HEK293 (cell line): ENCODE measurements around the gene FOXN1.

Experiments
- CTCF ChIA-PET: fragments of 350-600 bp; formaldehyde crosslinking; extraction: SDS; loops from one replicate; lab custom pipeline; 2021; ENCODE audit warnings: antibody characterized with exemption; lab: Yijun Ruan, JAX
- POLR2A ChIA-PET: fragments of 300-600 bp; formaldehyde crosslinking; extraction: SDS; loops from one replicate; lab custom pipeline; 2020; ENCODE audit warnings: antibody characterized with exemption, inconsistent platforms; lab: Yijun Ruan, JAX
- H3K27ac ChIP-seq: fragments of 200-500 bp; sonication (Bioruptor generic); 2 replicates; pipeline ENCODE4 v1.5.1; 2014; ENCODE audit warnings: low read depth, low read length, control low read depth, inconsistent platforms; ENCODE audit errors: extremely low read depth
- H3K36me3 ChIP-seq, 2 experiments: fragments of 200-500 bp in 1 of 2; sonication (Bioruptor generic) in 1 of 2; 1 replicate in 1 of 2; 2 replicates in 1 of 2; pipeline ENCODE4 v1.5.1; 2014 to 2017; ENCODE audit warnings: inconsistent platforms in 2 of 2, low read length in 2 of 2; ENCODE audit not compliant: control insufficient read depth in 2 of 2, insufficient read depth in 1 of 2
- H3K4me1 ChIP-seq: fragments of 200-500 bp; sonication (Bioruptor generic); 2 replicates; pipeline ENCODE4 v1.5.1; 2014; ENCODE audit warnings: mild to moderate bottlenecking, low read length, inconsistent platforms; ENCODE audit not compliant: control insufficient read depth, insufficient read depth
- H3K4me3 ChIP-seq: 2 replicates; pipeline ENCODE4 v1.5.1; 2011; ENCODE audit warnings: low read depth, mild to moderate bottlenecking, control low read depth, low read length, moderate library complexity
- H3K9me3 ChIP-seq: fragments of 200-500 bp; sonication (Bioruptor generic); 2 replicates; pipeline ENCODE4 v1.5.1; 2014; ENCODE audit warnings: low read depth, low read length, inconsistent platforms; ENCODE audit not compliant: control insufficient read depth, insufficient read depth
- GFI1B ChIP-seq: fragments of 450-650 bp; formaldehyde crosslinking; IDR thresholded peaks from 2 replicates; pipeline ENCODE4 v1.5.1; 2016; ENCODE audit warnings: missing biosample characterization, missing genetic modification characterization
- IKZF3 ChIP-seq: fragments of 450-650 bp; IDR thresholded peaks from 2 replicates; pipeline ENCODE4 v1.5.0; 2018; ENCODE audit warnings: missing biosample characterization, mild to moderate bottlenecking, missing genetic modification characterization, moderate library complexity
- KLF1 ChIP-seq: fragments of 450-650 bp; formaldehyde crosslinking; IDR thresholded peaks from 2 replicates; pipeline ENCODE4 v1.5.1; 2016; ENCODE audit warnings: missing biosample characterization, missing genetic modification characterization
- OVOL3 ChIP-seq: fragments of 450-650 bp; formaldehyde crosslinking; IDR thresholded peaks from 2 replicates; pipeline ENCODE4 v1.5.1; 2016; ENCODE audit warnings: missing biosample characterization, missing genetic modification characterization
- SCRT2 ChIP-seq: fragments of 450-650 bp; formaldehyde crosslinking; IDR thresholded peaks from 2 replicates; pipeline ENCODE4 v1.5.1; 2016; ENCODE audit warnings: missing biosample characterization, missing genetic modification characterization
- SP2 ChIP-seq: fragments of 450-650 bp; formaldehyde crosslinking; IDR thresholded peaks from 2 replicates; pipeline ENCODE4 v1.5.1; 2016; ENCODE audit warnings: missing biosample characterization, missing genetic modification characterization
- WT1 ChIP-seq: fragments of 450-650 bp; formaldehyde crosslinking; IDR thresholded peaks from 2 replicates; pipeline ENCODE4 v1.5.1; 2016; ENCODE audit warnings: missing biosample characterization, missing genetic modification characterization
- ZBTB17 ChIP-seq: fragments of 450-650 bp; formaldehyde crosslinking; IDR thresholded peaks from 2 replicates; pipeline ENCODE4 v1.5.1; 2016; ENCODE audit warnings: missing biosample characterization, missing genetic modification characterization
- ZBTB20 ChIP-seq: fragments of 450-650 bp; formaldehyde crosslinking; IDR thresholded peaks from 2 replicates; pipeline ENCODE4 v1.5.1; 2016; ENCODE audit warnings: missing biosample characterization, missing genetic modification characterization
- ZFP69B ChIP-seq: fragments of 450-650 bp; formaldehyde crosslinking; IDR thresholded peaks from 2 replicates; pipeline ENCODE4 v1.5.1; 2016; ENCODE audit warnings: missing biosample characterization, missing genetic modification characterization
- ZNF138 ChIP-seq: fragments of 450-650 bp; formaldehyde crosslinking; IDR thresholded peaks from 2 replicates; pipeline ENCODE4 v1.5.1; 2016; ENCODE audit warnings: missing biosample characterization, missing genetic modification characterization, borderline replicate concordance
- ZNF157 ChIP-seq: fragments of 450-650 bp; formaldehyde crosslinking; IDR thresholded peaks from 2 replicates; pipeline ENCODE4 v1.5.1; 2016; ENCODE audit warnings: missing biosample characterization, missing genetic modification characterization
- ZNF302 ChIP-seq: fragments of 450-650 bp; formaldehyde crosslinking; IDR thresholded peaks from 2 replicates; pipeline ENCODE4 v1.5.1; 2016; ENCODE audit warnings: missing biosample characterization, missing genetic modification characterization, low read depth
- ZNF366 ChIP-seq: fragments of 450-650 bp; formaldehyde crosslinking; conservative IDR thresholded peaks from 2 replicates; pipeline ENCODE4 v1.5.1; 2016; ENCODE audit warnings: missing biosample characterization, missing genetic modification characterization
- ZNF37A ChIP-seq: fragments of 450-650 bp; IDR thresholded peaks from 2 replicates; pipeline ENCODE4 v1.5.1; 2018; ENCODE audit warnings: missing biosample characterization, missing genetic modification characterization
- ZNF433 ChIP-seq: fragments of 450-650 bp; formaldehyde crosslinking; IDR thresholded peaks from 2 replicates; pipeline ENCODE4 v1.5.1; 2016; ENCODE audit warnings: missing biosample characterization, missing genetic modification characterization, low read depth
- ZNF514 ChIP-seq: fragments of 450-650 bp; formaldehyde crosslinking; IDR thresholded peaks from 2 replicates; pipeline ENCODE4 v1.5.1; 2016; ENCODE audit warnings: missing biosample characterization, missing genetic modification characterization
- ZNF548 ChIP-seq: fragments of 450-650 bp; formaldehyde crosslinking; IDR thresholded peaks from 2 replicates; pipeline ENCODE4 v1.5.1; 2016; ENCODE audit warnings: missing biosample characterization, missing genetic modification characterization
- ZNF600 ChIP-seq: fragments of 450-650 bp; formaldehyde crosslinking; IDR thresholded peaks from 2 replicates; pipeline ENCODE4 v1.5.1; 2016; ENCODE audit warnings: missing biosample characterization, missing genetic modification characterization
- ZNF624 ChIP-seq: fragments of 450-650 bp; formaldehyde crosslinking; IDR thresholded peaks from 2 replicates; pipeline ENCODE4 v1.5.1; 2017; ENCODE audit warnings: missing biosample characterization, missing genetic modification characterization
- ZNF629 ChIP-seq: fragments of 450-650 bp; formaldehyde crosslinking; IDR thresholded peaks from 2 replicates; pipeline ENCODE4 v1.5.1; 2017; ENCODE audit warnings: missing biosample characterization, missing genetic modification characterization
- ZNF76 ChIP-seq: fragments of 450-650 bp; formaldehyde crosslinking; IDR thresholded peaks from 2 replicates; pipeline ENCODE4; 2016; ENCODE audit warnings: low read depth, missing biosample characterization, missing genetic modification characterization, borderline replicate concordance
- ZNF792 ChIP-seq: fragments of 450-650 bp; formaldehyde crosslinking; IDR thresholded peaks from 2 replicates; pipeline ENCODE4 v1.5.1; 2016; ENCODE audit warnings: missing biosample characterization, missing genetic modification characterization
- ZNF830 ChIP-seq: fragments of 450-650 bp; IDR thresholded peaks from 2 replicates; pipeline ENCODE4 v1.5.0; 2018; ENCODE audit warnings: missing biosample characterization, missing genetic modification characterization, low read depth, mild to moderate bottlenecking, moderate library complexity
- TF ChIP-seq, protein P1 (sequence below): sonication (generic); formaldehyde crosslinking; IDR thresholded peaks from 2 replicates; pipeline ENCODE4 v1.8.1; 2022; ENCODE audit warnings: mild to moderate bottlenecking, moderate library complexity, missing genetic modification reagents
- TF ChIP-seq, protein P2 (sequence below): fragments of 450-650 bp; formaldehyde crosslinking; IDR thresholded peaks from 2 replicates; pipeline ENCODE4 v1.5.1; 2016; ENCODE audit warnings: missing biosample characterization, missing genetic modification characterization
- TF ChIP-seq, protein P3 (sequence below): fragments of 450-650 bp; formaldehyde crosslinking; optimal IDR thresholded peaks from 2 replicates; pipeline ENCODE3; 2016; ENCODE audit warnings: missing biosample characterization, mild to moderate bottlenecking, missing genetic modification characterization
- TF ChIP-seq, protein P4 (sequence below): fragments of 450-650 bp; formaldehyde crosslinking; IDR thresholded peaks from 2 replicates; pipeline ENCODE4 v1.5.1; 2016; ENCODE audit warnings: missing biosample characterization, missing genetic modification characterization, low read depth
- TF ChIP-seq, protein P5 (sequence below): fragments of 450-650 bp; formaldehyde crosslinking; IDR thresholded peaks from 2 replicates; pipeline ENCODE4 v1.5.1; 2016; ENCODE audit warnings: missing biosample characterization, missing genetic modification characterization

The FOXN1 gene

DNA sequence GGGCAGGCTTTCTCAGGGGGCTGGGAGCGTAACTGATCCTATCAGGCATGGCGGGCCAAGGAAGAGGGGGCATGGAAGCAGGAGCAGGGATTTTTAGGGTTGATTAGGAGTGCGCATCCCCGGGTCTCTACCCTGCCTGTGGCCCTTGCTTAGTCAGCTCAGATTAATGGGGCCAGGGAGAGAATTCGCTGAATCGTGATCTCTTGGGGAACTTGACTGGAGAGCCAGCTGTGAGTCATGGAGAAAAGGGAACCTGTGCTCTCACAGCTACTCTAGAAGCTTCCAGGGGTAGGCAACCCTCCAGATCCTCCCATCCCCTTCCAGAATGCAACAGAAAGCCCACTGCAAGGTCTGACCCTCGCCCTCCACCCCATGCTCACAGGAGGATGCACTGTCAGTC, 3.6 kb downstream of the FOXN1 start:
- Histone ChIP-seq H3K27ac (no peak overlapping the region), H3K4me3 (no peak overlapping the region), H3K36me3 (no peaks in the 10 kb centered on the region), H3K4me1 (peaks cover 4% of the 10 kb centered on the region; the same call in 1 of the 2 replicates), H3K9me3 (no peaks in the 10 kb centered on the region)
- CTCF ChIA-PET, result interaction anchor here (1.0 kb wide), 2 partner anchors 37 to 103 kb away, joined by 3 read pairs; no protein-coding TSS in a partner anchor
- POLR2A ChIA-PET, result interaction anchor here (0.6 kb wide), 1 partner anchor 195 kb away, joined by 7 read pairs; no protein-coding TSS in a partner anchor
- TF ChIP-seq ZNF433 (no peak), ZNF138 (tag by site-specific recombination) (no peak), ZFP69B (no peak), ZBTB20 (tag by site-specific recombination) (no peak)
- TF ChIP-seq, protein P1, sequence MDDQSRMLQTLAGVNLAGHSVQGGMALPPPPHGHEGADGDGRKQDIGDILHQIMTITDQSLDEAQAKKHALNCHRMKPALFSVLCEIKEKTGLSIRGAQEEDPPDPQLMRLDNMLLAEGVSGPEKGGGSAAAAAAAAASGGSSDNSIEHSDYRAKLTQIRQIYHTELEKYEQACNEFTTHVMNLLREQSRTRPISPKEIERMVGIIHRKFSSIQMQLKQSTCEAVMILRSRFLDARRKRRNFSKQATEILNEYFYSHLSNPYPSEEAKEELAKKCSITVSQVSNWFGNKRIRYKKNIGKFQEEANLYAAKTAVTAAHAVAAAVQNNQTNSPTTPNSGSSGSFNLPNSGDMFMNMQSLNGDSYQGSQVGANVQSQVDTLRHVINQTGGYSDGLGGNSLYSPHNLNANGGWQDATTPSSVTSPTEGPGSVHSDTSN (CRISPR knock-in tag), result no peak
- TF ChIP-seq, protein P2, sequence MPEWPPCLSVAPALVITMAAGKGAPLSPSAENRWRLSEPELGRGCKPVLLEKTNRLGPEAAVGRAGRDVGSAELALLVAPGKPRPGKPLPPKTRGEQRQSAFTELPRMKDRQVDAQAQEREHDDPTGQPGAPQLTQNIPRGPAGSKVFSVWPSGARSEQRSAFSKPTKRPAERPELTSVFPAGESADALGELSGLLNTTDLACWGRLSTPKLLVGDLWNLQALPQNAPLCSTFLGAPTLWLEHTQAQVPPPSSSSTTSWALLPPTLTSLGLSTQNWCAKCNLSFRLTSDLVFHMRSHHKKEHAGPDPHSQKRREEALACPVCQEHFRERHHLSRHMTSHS (tag by site-specific recombination), result no peak
- TF ChIP-seq, protein P3, sequence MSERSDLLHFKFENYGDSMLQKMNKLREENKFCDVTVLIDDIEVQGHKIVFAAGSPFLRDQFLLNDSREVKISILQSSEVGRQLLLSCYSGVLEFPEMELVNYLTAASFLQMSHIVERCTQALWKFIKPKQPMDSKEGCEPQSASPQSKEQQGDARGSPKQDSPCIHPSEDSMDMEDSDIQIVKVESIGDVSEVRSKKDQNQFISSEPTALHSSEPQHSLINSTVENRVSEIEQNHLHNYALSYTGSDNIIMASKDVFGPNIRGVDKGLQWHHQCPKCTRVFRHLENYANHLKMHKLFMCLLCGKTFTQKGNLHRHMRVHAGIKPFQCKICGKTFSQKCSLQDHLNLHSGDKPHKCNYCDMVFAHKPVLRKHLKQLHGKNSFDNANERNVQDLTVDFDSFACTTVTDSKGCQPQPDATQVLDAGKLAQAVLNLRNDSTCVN (tag by site-specific recombination), result no peak

DNA sequence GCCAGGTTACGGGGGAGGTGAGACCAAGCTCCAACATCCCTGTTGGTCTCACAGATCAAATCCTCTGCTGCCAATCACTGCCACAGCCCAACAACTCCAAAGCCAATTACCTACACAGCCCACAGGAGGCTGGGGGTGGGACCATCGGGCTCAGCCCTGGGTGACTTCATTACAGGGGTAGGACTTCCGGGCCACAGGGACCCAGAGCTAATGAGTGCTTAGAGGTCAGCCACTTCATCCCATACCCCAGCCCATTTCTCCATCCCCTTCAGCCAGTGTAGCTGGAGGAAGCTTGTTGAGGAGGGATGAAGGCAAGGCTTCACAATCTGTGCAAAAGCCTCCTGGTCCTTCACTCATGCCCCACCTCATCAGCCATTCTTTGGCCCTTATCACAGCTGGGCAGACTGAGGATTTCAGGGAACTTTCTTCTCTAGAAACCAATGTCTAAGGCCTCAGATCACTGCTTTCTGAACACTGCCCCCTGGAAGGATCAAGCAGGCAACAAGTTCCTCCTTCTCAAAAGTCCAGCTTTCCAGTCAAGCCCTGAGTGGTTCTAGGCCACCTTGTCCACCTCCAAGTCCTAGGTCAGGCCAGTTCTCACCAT, 5.8 kb downstream of the FOXN1 start:
- POLR2A ChIA-PET, result no interaction called here
- CTCF ChIA-PET, result interaction anchor here (0.6 to 1.5 kb wide), 4 partner anchors 9 to 1211 kb away, joined by 3 to 7 read pairs (median 4); no protein-coding TSS in a partner anchor
- Histone ChIP-seq H3K4me1 (peaks cover 4% of the 10 kb centered on the region; the same call in 1 of the 2 replicates), H3K27ac (no peak overlapping the region), H3K4me3 (no peak overlapping the region), H3K36me3 (no peaks in the 10 kb centered on the region), H3K9me3 (no peaks in the 10 kb centered on the region)
- TF ChIP-seq ZNF624 (tag by site-specific recombination) (no peak), SCRT2 (tag by site-specific recombination) (0 out of 2 replicates have a peak, but pooled peaks have one; percentile 16), ZNF514 (tag by site-specific recombination) (no peak), ZNF157 (tag by site-specific recombination) (no peak), GFI1B (tag by site-specific recombination) (no peak), ZNF830 (tag by site-specific recombination) (no peak), IKZF3 (no peak), ZBTB17 (tag by site-specific recombination) (no peak), ZNF792 (tag by site-specific recombination) (no peak), ZNF76 (tag by site-specific recombination) (no peak), KLF1 (tag by site-specific recombination) (no peak), ZFP69B (no peak), OVOL3 (tag by site-specific recombination) (no peak), WT1 (tag by site-specific recombination) (no peak), ZNF37A (tag by site-specific recombination) (no peak), ZNF548 (tag by site-specific recombination) (no peak), ZNF600 (no peak), SP2 (tag by site-specific recombination) (0 out of 2 replicates have a peak, but pooled peaks have one; percentile 12), ZNF629 (tag by site-specific recombination) (no peak), ZNF366 (tag by site-specific recombination) (no peak), ZNF302 (tag by site-specific recombination) (no peak)
- TF ChIP-seq, protein P4, sequence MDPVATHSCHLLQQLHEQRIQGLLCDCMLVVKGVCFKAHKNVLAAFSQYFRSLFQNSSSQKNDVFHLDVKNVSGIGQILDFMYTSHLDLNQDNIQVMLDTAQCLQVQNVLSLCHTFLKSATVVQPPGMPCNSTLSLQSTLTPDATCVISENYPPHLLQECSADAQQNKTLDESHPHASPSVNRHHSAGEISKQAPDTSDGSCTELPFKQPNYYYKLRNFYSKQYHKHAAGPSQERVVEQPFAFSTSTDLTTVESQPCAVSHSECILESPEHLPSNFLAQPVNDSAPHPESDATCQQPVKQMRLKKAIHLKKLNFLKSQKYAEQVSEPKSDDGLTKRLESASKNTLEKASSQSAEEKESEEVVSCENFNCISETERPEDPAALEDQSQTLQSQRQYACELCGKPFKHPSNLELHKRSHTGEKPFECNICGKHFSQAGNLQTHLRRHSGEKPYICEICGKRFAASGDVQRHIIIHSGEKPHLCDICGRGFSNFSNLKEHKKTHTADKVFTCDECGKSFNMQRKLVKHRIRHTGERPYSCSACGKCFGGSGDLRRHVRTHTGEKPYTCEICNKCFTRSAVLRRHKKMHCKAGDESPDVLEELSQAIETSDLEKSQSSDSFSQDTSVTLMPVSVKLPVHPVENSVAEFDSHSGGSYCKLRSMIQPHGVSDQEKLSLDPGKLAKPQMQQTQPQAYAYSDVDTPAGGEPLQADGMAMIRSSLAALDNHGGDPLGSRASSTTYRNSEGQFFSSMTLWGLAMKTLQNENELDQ (tag by site-specific recombination), result no peak
- TF ChIP-seq, protein P5, sequence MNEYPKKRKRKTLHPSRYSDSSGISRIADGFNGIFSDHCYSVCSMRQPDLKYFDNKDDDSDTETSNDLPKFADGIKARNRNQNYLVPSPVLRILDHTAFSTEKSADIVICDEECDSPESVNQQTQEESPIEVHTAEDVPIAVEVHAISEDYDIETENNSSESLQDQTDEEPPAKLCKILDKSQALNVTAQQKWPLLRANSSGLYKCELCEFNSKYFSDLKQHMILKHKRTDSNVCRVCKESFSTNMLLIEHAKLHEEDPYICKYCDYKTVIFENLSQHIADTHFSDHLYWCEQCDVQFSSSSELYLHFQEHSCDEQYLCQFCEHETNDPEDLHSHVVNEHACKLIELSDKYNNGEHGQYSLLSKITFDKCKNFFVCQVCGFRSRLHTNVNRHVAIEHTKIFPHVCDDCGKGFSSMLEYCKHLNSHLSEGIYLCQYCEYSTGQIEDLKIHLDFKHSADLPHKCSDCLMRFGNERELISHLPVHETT (tag by site-specific recombination), result no peak
